Neural cell (in vitro differentiated cells): ENCODE data around the gene GPS2.

Source experiments
- CTCF ChIP-seq: fragments of 450-650 bp; IDR thresholded peaks from 2 replicates; pipeline ENCODE4 v1.5.1; 2014; ENCODE audit warnings: antibody characterized with exemption, mild to moderate bottlenecking, moderate library complexity; ENCODE audit not compliant: poor library complexity, severe bottlenecking
- RAD21 ChIP-seq: fragments of 450-650 bp; conservative IDR thresholded peaks from 2 replicates; pipeline ENCODE4 v1.6.1; 2014; ENCODE audit warnings: antibody characterized with exemption, mild to moderate bottlenecking, moderate library complexity

GRCh38 chr17:7363311-7363710, 48.2 kb upstream of the GPS2 start:
- TF ChIP-seq CTCF: no peak
- TF ChIP-seq RAD21: no peak
